Fibroblast of lung (primary cell): ENCODE data around the gene C1GALT1.

Experiments used
- EZH2 ChIP-seq: IDR thresholded peaks from 2 replicates; pipeline ENCODE4 v1.5.1; 2012; ENCODE audit warnings: low read length, control low read depth, mild to moderate bottlenecking; ENCODE audit errors: missing control alignments
- TF ChIP-seq, protein P1 (sequence below), 2 donors: IDR thresholded peaks in 1 of 2; conservative IDR thresholded peaks in 1 of 2; 1 replicate in 1 of 2; 2 replicates in 1 of 2; pipeline ENCODE4 v1.5.1; 2011 to 2012; ENCODE audit warnings: low read length in 2 of 2, control low read depth in 1 of 2, inconsistent platforms in 1 of 2, low read depth in 1 of 2, mild to moderate bottlenecking in 1 of 2

DNA sequence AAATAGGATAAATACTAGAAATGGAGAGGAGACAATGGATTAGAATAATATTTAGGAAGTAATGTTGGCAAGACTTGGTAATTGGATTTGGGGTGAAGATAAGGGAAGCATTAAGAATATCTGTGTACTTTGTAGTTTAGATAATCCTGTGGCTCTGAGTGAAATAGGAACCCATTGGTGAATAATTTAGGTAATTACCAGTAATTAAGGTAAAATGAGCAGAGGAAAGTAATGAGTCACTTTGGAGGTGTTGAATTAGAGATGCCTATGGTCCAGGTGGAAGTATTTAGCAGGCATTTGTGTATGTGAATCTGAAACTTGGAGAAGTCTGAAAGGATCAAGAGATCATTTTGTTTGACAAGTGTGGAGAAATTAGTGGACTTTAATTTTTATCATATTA is 5.7 kb downstream of the C1GALT1 start:
- TF ChIP-seq, protein P1, sequence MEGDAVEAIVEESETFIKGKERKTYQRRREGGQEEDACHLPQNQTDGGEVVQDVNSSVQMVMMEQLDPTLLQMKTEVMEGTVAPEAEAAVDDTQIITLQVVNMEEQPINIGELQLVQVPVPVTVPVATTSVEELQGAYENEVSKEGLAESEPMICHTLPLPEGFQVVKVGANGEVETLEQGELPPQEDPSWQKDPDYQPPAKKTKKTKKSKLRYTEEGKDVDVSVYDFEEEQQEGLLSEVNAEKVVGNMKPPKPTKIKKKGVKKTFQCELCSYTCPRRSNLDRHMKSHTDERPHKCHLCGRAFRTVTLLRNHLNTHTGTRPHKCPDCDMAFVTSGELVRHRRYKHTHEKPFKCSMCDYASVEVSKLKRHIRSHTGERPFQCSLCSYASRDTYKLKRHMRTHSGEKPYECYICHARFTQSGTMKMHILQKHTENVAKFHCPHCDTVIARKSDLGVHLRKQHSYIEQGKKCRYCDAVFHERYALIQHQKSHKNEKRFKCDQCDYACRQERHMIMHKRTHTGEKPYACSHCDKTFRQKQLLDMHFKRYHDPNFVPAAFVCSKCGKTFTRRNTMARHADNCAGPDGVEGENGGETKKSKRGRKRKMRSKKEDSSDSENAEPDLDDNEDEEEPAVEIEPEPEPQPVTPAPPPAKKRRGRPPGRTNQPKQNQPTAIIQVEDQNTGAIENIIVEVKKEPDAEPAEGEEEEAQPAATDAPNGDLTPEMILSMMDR (conservative IDR thresholded peaks at IDR 0.05 in 1 of 2, IDR thresholded peaks at IDR 0.05 in 1 of 2; ENCODE audit: low read depth in 1 of 2, low read length in 2 of 2): no peak
- TF ChIP-seq EZH2: no peak
